Right lobe of liver (tissue), 6 donors: ENCODE results near the gene TSPAN31. TPM values are rescaled to one million over a fixed set of nuclear protein-coding genes. Genes with fewer than 3 reads are reported as not detected.
"Not testable (repeated sequence)": the region's sequence is repeated elsewhere in the genome, so short reads cannot be mapped to it uniquely, and the experiment has no call there.

Source experiments
- ATAC-seq, 4 donors: fragments of 200-7000 bp; cut with Tn5 transposase; one replicate each; pipeline ENCODE4 v1.9.1; 2020; ENCODE audit warnings: mild to moderate bottlenecking in 4 of 4, moderate library complexity in 4 of 4
- DNase-seq, 3 donors: peaks; one replicate each; pipeline ENCODE4 v3.0.0-alpha.2; 2020
- H3K27ac ChIP-seq, 3 donors: fragments of 200-600 bp; one replicate each; pipeline ENCODE4 v1.8.0; 2022
- H3K27me3 ChIP-seq, 2 donors: fragments of 200-600 bp; one replicate each; pipeline ENCODE4 v1.8.0; 2022
- H3K36me3 ChIP-seq, 4 donors: fragments of 200-600 bp; sonication (generic) in 1 of 4; one replicate each; pipeline versions ENCODE4 v1.5.1 to v1.8.0; 2017 to 2022; ENCODE audit warnings: control low read depth in 1 of 4
- H3K4me1 ChIP-seq, 4 donors: fragments of 200-600 bp; sonication (generic) in 1 of 4; one replicate each; pipeline versions ENCODE4 v1.5.1 to v1.8.0; 2017 to 2022; ENCODE audit warnings: control low read depth in 1 of 4
- H3K4me3 ChIP-seq, 3 donors: fragments of 200-600 bp; one replicate each; pipeline ENCODE4 v1.8.0; 2022
- H3K9me3 ChIP-seq, 4 donors: fragments of 200-600 bp; sonication (generic) in 1 of 4; one replicate each; pipeline versions ENCODE4 v1.5.1 to v1.8.0; 2017 to 2022; ENCODE audit warnings: control low read depth in 1 of 4
- POLR2A ChIP-seq: fragments of 450-650 bp; IDR thresholded peaks from one replicate; pipeline ENCODE4 v1.6.1; 2017; ENCODE audit warnings: antibody characterized with exemption, mild to moderate bottlenecking
- WGBS: methylation state at CpG from one replicate; pipeline ENCODE4 v1.1.6; 2018; ENCODE audit warnings: low coverage, low lambda C conversion rate; ENCODE audit not compliant: insufficient coverage; ENCODE audit errors: missing lambda C conversion rate; 5-methylcytosine and 5-hydroxymethylcytosine counted together
- intact Hi-C, 2 donors: fragments of 100-400 bp; cut with DNase I; formaldehyde crosslinking; loops; one replicate each; pipeline versions ENCODE4 v1.11.2 to v1.14.1; 2022
- total RNA-seq, 6 experiments: library from RNA; depleted of rRNA in 2 of 6; stranded (reverse); fragments of >200 nt in 2 of 6; fragmentation: NEBNext Ultra II Directional in 3 of 6; extraction: Animal tissue kit (Norgen Biotek cat#: 25700) in 3 of 6; gene quantifications; one replicate each; pipeline versions ENCODE4 v1.1.0 to v1.2.4, GENCODE V29; 2016 to 2023
- TF ChIP-seq, protein P1 (sequence below), 4 donors: fragments of 200-600 bp in 3 of 4; fragments of 450-650 bp in 1 of 4; IDR thresholded peaks; one replicate each; pipeline versions ENCODE4 v1.5.1 to v1.8.0; 2016 to 2022; ENCODE audit warnings: antibody characterized with exemption in 4 of 4, mild to moderate bottlenecking in 2 of 4
- donor health status: DM: no; HTN: yes; CAD: no.
- donor health status: DM: no; HTN: no; CAD: no.
- donor health status: DM: no; HTN: no; CAD: no.
- donor health status: DM: no; HTN: yes; CAD: no.
- donor health status: DM: no; HTN: yes; CAD: no.

The TSPAN31 gene
- total RNA-seq, 6 experiments from 2014 or later = 15.1 to 34.4 (median 20.6) TPM

DNA sequence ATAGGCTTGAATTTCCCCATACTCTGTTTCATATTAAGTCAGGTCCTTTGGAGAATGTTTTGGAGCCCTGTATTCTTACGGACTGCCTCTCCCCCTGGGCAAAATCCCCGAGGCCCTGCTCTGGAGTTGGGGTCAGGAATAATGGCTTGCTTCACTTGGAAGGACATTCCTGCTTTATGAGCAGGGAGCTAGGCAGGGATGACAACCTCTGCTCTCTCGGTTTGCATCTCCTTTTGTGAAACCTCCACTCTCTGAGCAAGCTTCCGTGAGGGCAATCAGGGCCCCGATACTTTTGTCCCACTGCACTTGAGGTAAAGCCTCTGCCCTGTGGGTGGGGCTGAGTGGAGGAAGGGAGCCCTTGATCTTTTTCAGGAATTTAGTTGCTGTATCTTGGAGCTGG lies 31.6 kb upstream of the TSPAN31 start:
- Histone ChIP-seq H3K27ac (no peak overlapping the region), H3K4me1 (no peaks in the 10 kb centered on the region), H3K4me3 (no peak overlapping the region), H3K27me3 (no peaks in the 10 kb centered on the region), H3K9me3 (no peaks in the 10 kb centered on the region), H3K36me3 (peaks cover 0 to 55% (median 18%) of the 10 kb centered on the region in 4 donors)
- ATAC-seq (no peak), DNase-seq (no peak)
- no peak for TF ChIP-seq POLR2A
- 86% methylated on average over 4 of the region's 5 CpGs for WGBS
- intact Hi-C loops = no loop called here

- H3K4me3 ChIP-seq, H3K4me1 ChIP-seq, intact Hi-C loops, H3K27ac ChIP-seq, H3K27me3 ChIP-seq, H3K9me3 ChIP-seq, DNase-seq, ATAC-seq: not testable (repeated sequence)
- WGBS = 88% methylated on average over 6 of the region's 6 CpGs
- peaks cover 0 to 75% (median 25%) of the 10 kb centered on the region in 4 donors for H3K36me3 ChIP-seq
These were observed 29.6 kb upstream of the TSPAN31 start for GRCh38 chr12:57715036-57715748.

GRCh38 chr12:57715786-57716185 lies 29.1 kb upstream of the TSPAN31 start:
- Histone ChIP-seq H3K9me3 (no peaks in the 10 kb centered on the region), H3K4me1 (no peaks in the 10 kb centered on the region), H3K36me3 (peaks cover 0 to 80% (median 26%) of the 10 kb centered on the region in 4 donors), H3K4me3 (no peak overlapping the region), H3K27me3 (no peaks in the 10 kb centered on the region), H3K27ac (no peak overlapping the region)
- intact Hi-C loops = no loop called here
- 96% methylated on average over 8 of the region's 12 CpGs for WGBS
- ATAC-seq = no peak
- no peak for DNase-seq
- TF ChIP-seq POLR2A = no peak
- TF ChIP-seq, protein P1, sequence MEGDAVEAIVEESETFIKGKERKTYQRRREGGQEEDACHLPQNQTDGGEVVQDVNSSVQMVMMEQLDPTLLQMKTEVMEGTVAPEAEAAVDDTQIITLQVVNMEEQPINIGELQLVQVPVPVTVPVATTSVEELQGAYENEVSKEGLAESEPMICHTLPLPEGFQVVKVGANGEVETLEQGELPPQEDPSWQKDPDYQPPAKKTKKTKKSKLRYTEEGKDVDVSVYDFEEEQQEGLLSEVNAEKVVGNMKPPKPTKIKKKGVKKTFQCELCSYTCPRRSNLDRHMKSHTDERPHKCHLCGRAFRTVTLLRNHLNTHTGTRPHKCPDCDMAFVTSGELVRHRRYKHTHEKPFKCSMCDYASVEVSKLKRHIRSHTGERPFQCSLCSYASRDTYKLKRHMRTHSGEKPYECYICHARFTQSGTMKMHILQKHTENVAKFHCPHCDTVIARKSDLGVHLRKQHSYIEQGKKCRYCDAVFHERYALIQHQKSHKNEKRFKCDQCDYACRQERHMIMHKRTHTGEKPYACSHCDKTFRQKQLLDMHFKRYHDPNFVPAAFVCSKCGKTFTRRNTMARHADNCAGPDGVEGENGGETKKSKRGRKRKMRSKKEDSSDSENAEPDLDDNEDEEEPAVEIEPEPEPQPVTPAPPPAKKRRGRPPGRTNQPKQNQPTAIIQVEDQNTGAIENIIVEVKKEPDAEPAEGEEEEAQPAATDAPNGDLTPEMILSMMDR (IDR thresholded peaks at IDR 0.05) = no peak

DNA sequence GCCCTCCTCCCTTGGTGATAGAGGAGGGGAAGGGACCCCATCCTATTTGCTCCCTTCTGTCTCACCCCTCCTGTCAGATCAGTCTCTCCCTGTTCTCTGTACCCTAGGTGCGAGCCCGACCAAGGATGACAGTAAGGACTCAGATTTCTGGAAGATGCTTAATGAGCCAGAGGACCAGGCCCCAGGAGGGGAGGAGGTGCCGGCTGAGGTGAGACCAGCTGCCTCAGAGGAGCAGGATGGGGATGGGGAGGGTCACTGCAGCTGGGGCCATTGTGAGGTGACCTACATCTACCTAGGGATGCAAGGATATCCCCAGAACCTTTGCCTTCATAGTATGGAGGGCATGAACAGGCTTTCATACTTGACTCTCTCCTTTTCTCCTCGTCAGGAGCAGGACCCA lies 28.5 kb upstream of the TSPAN31 start:
- intact Hi-C loops = no loop called here
- H3K4me3 ChIP-seq = no peak overlapping the region
- no peak for ATAC-seq
- TF ChIP-seq, protein P1 (IDR thresholded peaks at IDR 0.05) = no peak
- H3K36me3 ChIP-seq = peaks cover 0 to 84% (median 27%) of the 10 kb centered on the region in 4 donors
- H3K9me3 ChIP-seq = no peaks in the 10 kb centered on the region
- H3K27me3 ChIP-seq = no peaks in the 10 kb centered on the region
- no peaks in the 10 kb centered on the region for H3K4me1 ChIP-seq
- no peak for DNase-seq
- H3K27ac ChIP-seq = no peak overlapping the region
- WGBS = 90% methylated on average over 2 of the region's 4 CpGs

GRCh38 chr12:57717131-57717530 lies 27.7 kb upstream of the TSPAN31 start:
- H3K4me3 ChIP-seq = no peak overlapping the region
- H3K27me3 ChIP-seq = no peaks in the 10 kb centered on the region
- no peak overlapping the region for H3K27ac ChIP-seq
- intact Hi-C loops = no loop called here
- TF ChIP-seq POLR2A = no peak
- TF ChIP-seq, protein P1 (IDR thresholded peaks at IDR 0.05) = no peak
- DNase-seq = peak in 1 of 3 donors; percentile 5
- no peaks in the 10 kb centered on the region for H3K9me3 ChIP-seq
- peaks cover 0 to 79% (median 27%) of the 10 kb centered on the region in 4 donors for H3K36me3 ChIP-seq
- ATAC-seq = no peak
- WGBS = 95% methylated on average over 4 of the region's 5 CpGs
- H3K4me1 ChIP-seq = no peaks in the 10 kb centered on the region
